Activated B cell treated with CpG ODN at 0.5 μM for 24 hours (primary cell): ENCODE results near the gene SNORC. TPM values are rescaled to one million over a fixed set of nuclear protein-coding genes. Genes with fewer than 3 reads are reported as not detected.

Experiments
- ATAC-seq: fragments of 200-7000 bp; cut with Tn5 transposase; one replicate; pipeline ENCODE4 v1.10.0; 2021; ENCODE audit warnings: low read depth, mild to moderate bottlenecking, moderate library complexity
- CTCF ChIA-PET: fragments of 350-600 bp; sonication (Branson Sonifier 250); formaldehyde crosslinking; loops from one replicate; lab custom pipeline; 2021; ENCODE audit warnings: antibody characterized with exemption; lab: Charles Lee
- POLR2A ChIA-PET: fragments of 350-600 bp; sonication (Branson Sonifier 250); formaldehyde crosslinking; loops from one replicate; lab custom pipeline; 2021; ENCODE audit warnings: antibody characterized with exemption; lab: Charles Lee
- DNase-seq: peaks from one replicate; pipeline ENCODE4 v3.0.0; 2022
- H3K27ac Mint-ChIP-seq: one replicate; pipeline ENCODE4 v1.8.0; 2020; ENCODE audit warnings: mixed read lengths
- H3K27me3 Mint-ChIP-seq: one replicate; pipeline ENCODE4 v1.8.0; 2021; ENCODE audit warnings: mixed read lengths
- H3K36me3 Mint-ChIP-seq: one replicate; pipeline ENCODE4 v1.8.0; 2021; ENCODE audit warnings: low read depth, mixed read lengths
- H3K4me1 Mint-ChIP-seq: one replicate; pipeline ENCODE4 v1.8.0; 2021; ENCODE audit warnings: mixed read lengths
- H3K4me3 Mint-ChIP-seq: one replicate; pipeline ENCODE4 v1.8.0; 2020; ENCODE audit warnings: mild to moderate bottlenecking, mixed read lengths
- H3K9me3 Mint-ChIP-seq: one replicate; pipeline ENCODE4 v1.8.0; 2020; ENCODE audit warnings: mixed read lengths
- intact Hi-C: fragments of 100-400 bp; cut with micrococcal nuclease; formaldehyde crosslinking; loops from one replicate; pipeline ENCODE4 v1.15.1; 2024
- total RNA-seq: library from RNA; stranded (reverse); gene quantifications from 2 replicates; pipeline ENCODE4 v1.2.3, GENCODE V29; 2022
- TF ChIP-seq, protein P1 (sequence below): fragments of 200-600 bp; IDR thresholded peaks from one replicate; pipeline ENCODE4 v1.8.0; 2022; ENCODE audit warnings: antibody characterized with exemption, mild to moderate bottlenecking

Gene SNORC
- total RNA-seq, 1 donor from 2014 or later, result 2.1 TPM

DNA sequence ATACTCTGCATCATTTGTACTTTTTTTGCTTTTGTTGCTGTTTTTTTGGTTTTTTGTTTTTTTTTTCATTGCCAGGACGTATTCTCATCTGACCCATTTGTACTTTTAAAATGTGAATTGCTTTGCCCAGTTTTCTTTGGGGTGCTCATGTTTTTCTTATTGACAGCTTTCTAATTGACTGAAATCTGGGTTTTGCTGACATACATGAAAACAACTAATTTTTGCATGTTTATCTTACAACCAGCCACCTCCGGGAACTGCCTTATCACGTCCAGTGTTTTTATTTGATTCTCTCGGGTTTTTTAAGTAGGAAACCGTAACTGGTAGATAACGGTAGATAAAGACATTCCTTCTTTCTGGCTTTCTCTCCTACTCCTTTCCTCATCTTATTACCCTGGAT is 38.6 kb downstream of the SNORC start:
- H3K27ac Mint-ChIP-seq, result no peak overlapping the region
- POLR2A ChIA-PET, result no interaction called here
- intact Hi-C loops, result no loop called here
- TF ChIP-seq, protein P1, sequence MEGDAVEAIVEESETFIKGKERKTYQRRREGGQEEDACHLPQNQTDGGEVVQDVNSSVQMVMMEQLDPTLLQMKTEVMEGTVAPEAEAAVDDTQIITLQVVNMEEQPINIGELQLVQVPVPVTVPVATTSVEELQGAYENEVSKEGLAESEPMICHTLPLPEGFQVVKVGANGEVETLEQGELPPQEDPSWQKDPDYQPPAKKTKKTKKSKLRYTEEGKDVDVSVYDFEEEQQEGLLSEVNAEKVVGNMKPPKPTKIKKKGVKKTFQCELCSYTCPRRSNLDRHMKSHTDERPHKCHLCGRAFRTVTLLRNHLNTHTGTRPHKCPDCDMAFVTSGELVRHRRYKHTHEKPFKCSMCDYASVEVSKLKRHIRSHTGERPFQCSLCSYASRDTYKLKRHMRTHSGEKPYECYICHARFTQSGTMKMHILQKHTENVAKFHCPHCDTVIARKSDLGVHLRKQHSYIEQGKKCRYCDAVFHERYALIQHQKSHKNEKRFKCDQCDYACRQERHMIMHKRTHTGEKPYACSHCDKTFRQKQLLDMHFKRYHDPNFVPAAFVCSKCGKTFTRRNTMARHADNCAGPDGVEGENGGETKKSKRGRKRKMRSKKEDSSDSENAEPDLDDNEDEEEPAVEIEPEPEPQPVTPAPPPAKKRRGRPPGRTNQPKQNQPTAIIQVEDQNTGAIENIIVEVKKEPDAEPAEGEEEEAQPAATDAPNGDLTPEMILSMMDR, result no peak
- DNase-seq, result no peak
- H3K4me1 Mint-ChIP-seq, result no peaks in the 10 kb centered on the region
- peaks cover 26% of the 10 kb centered on the region for H3K9me3 Mint-ChIP-seq
- H3K36me3 Mint-ChIP-seq, result peaks cover 2% of the 10 kb centered on the region
- ATAC-seq, result no peak
- no peak overlapping the region for H3K4me3 Mint-ChIP-seq
- CTCF ChIA-PET, result no interaction called here
- peaks cover 23% of the 10 kb centered on the region for H3K27me3 Mint-ChIP-seq

DNA sequence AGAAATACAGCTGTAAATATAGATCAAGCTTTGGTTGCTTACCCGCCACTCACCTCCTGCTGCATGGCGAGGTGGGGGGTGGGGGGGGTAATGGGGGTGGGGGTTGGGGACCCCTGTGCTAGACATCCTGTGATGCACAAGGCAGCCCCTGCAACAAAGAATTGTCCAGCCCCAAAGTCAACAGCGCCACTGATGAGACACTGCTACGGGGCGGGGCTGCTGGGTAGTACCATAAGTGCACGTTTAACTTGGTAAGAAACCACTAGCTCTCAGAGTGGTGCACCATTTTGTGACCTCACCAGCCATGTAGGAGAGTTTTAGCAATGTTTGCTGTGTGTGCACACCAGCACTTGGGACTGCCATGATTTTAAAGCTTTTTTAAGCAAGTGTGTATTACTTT is 40.3 kb downstream of the SNORC start:
- H3K27me3 Mint-ChIP-seq, result peaks cover 29% of the 10 kb centered on the region
- peaks cover 2% of the 10 kb centered on the region for H3K36me3 Mint-ChIP-seq
- TF ChIP-seq, protein P1, result no peak
- POLR2A ChIA-PET, result no interaction called here
- ATAC-seq (no peak), DNase-seq (no peak)
- no peak overlapping the region for H3K27ac Mint-ChIP-seq
- no peaks in the 10 kb centered on the region for H3K4me1 Mint-ChIP-seq
- H3K9me3 Mint-ChIP-seq, result peaks cover 26% of the 10 kb centered on the region
- H3K4me3 Mint-ChIP-seq, result no peak overlapping the region
- CTCF ChIA-PET, result no interaction called here
- intact Hi-C loops, result no loop called here

DNA sequence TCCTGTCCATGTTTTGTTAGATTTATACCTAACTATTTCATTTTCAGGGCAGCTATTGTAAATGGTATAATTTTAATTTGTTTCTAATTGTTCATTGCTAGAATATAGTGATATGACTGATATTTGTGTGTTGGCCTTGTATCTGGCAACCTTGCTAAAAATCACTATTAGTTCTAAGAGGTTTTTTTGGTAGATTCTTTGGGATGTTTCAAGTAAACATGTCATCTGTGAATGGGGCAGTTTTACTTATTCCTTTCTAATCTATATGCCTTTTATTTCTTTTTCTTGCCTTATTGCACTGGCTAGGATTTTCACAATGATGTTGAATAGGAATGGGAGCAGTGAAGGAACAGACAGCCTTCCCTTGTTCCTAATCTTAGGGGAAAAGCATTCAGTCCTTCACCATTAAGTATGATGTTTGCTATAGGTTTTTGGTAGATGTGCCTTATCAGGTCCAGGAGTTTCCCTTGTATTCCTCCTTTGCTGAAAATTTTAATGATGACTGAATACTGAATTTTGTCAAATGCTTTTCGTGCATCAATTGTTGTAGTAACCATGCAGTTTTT is 41.7 kb downstream of the SNORC start:
- no peaks in the 10 kb centered on the region for H3K4me1 Mint-ChIP-seq

DNA sequence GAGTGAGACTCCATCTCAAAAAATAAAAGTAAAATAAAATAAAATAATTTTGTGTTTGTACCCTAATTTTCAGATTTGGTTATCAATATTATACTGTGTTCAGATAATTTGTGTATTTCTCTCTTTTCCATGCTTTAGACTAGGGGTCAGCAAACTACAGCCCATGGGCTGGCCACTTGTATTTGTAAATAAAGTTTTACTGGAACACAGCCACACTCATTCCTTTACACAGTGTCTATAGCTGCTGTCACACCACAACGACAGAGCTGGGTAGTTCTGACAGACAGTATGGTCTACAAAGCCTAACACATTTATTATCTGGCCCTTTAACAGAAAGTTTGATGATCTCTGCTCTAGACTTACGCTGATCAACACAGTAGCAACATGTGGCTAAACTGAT is 43.8 kb downstream of the SNORC start:
- ChIA-PET POLR2A (no interaction called here), CTCF (no interaction called here)
- no peak overlapping the region for H3K4me3 Mint-ChIP-seq
- intact Hi-C loops, result no loop called here
- TF ChIP-seq, protein P1, result no peak
- H3K27me3 Mint-ChIP-seq, result peaks cover 35% of the 10 kb centered on the region
- no peak overlapping the region for H3K27ac Mint-ChIP-seq
- peaks cover 2% of the 10 kb centered on the region for H3K36me3 Mint-ChIP-seq
- peaks cover 26% of the 10 kb centered on the region for H3K9me3 Mint-ChIP-seq
- ATAC-seq, result no peak
- H3K4me1 Mint-ChIP-seq, result no peaks in the 10 kb centered on the region
- DNase-seq, result no peak

More for the DNA sequence above, 41.7 kb downstream of the SNORC start:
- TF ChIP-seq, protein P1, result no peak
- H3K4me3 Mint-ChIP-seq, result no peak overlapping the region
- peaks cover 2% of the 10 kb centered on the region for H3K36me3 Mint-ChIP-seq
- no peak overlapping the region for H3K27ac Mint-ChIP-seq
- DNase-seq (no peak), ATAC-seq (no peak)
- peaks cover 33% of the 10 kb centered on the region for H3K27me3 Mint-ChIP-seq
- intact Hi-C loops, result no loop called here
- CTCF ChIA-PET, result no interaction called here
- peaks cover 26% of the 10 kb centered on the region for H3K9me3 Mint-ChIP-seq
- POLR2A ChIA-PET, result no interaction called here

DNA sequence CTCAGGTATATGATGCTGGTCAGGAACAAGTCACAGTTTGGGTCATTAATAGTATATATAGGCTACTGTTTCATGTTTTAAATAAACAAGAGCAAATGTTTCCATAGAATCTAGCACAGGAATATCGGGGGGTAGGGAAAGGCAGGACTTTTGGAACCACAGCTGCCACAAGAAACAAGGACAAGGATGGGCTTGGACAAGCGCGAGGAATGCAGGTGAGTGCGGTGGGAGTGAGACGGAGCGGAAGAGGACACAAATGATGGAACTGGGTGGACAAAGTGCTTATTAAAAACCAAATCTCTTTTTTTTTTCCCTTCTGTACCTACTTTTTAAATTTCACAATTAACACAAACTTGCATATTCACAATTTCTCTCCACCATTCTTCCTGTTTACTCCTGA is 49.1 kb downstream of the SNORC start:
- no peaks in the 10 kb centered on the region for H3K4me1 Mint-ChIP-seq
- H3K27ac Mint-ChIP-seq, result no peak overlapping the region
- no peak for ATAC-seq
- H3K27me3 Mint-ChIP-seq, result peaks cover 38% of the 10 kb centered on the region
- intact Hi-C loops, result no loop called here
- TF ChIP-seq, protein P1, result no peak
- no peak for DNase-seq
- ChIA-PET POLR2A (no interaction called here), CTCF (no interaction called here)
- no peaks in the 10 kb centered on the region for H3K9me3 Mint-ChIP-seq
- no peaks in the 10 kb centered on the region for H3K36me3 Mint-ChIP-seq
- no peak overlapping the region for H3K4me3 Mint-ChIP-seq
